ENCODE data around the gene SKP1.

SKP1 gene

GRCh38 chr5:134146651-134147518, 29.9 kb downstream of the SKP1 start:
- no peak for DNase-seq (ENCODE audit: low read depth)
- TF ChIP-seq CTCF (IDR thresholded peaks at IDR 0.05; ENCODE audit: low read depth, low read length, missing control alignments): no peak
- H3K4me3 ChIP-seq (ENCODE audit: low read depth, low read length): no peak overlapping the region
- in situ Hi-C loops (cut with HindIII; ENCODE audit: low sequenced_read_pairs): loop anchor here (5.0 kb wide), 2 partner anchors 75 to 100 kb away; no protein-coding TSS in a partner anchor

- H3K4me3 ChIP-seq (ENCODE audit: low read depth, low read length): no peak overlapping the region
- in situ Hi-C loops (cut with HindIII; ENCODE audit: low sequenced_read_pairs): loop anchor here (5.0 kb wide), 2 partner anchors 74 to 99 kb away; no protein-coding TSS in a partner anchor
- peak; percentile 35 for DNase-seq (ENCODE audit: low read depth)
- TF ChIP-seq CTCF (IDR thresholded peaks at IDR 0.05; ENCODE audit: low read depth, low read length, missing control alignments): peak; percentile 94
Observed at GRCh38 chr5:134145779-134146581, 30.8 kb downstream of the SKP1 start.

GRCh38 chr5:134145041-134145757, 31.6 kb downstream of the SKP1 start:
- DNase-seq (ENCODE audit: low read depth): no peak
- H3K4me3 ChIP-seq (ENCODE audit: low read depth, low read length): no peak overlapping the region
- in situ Hi-C loops (cut with HindIII; ENCODE audit: low sequenced_read_pairs): loop anchor here (5.0 kb wide), 2 partner anchors 73 to 98 kb away; no protein-coding TSS in a partner anchor
- TF ChIP-seq CTCF (IDR thresholded peaks at IDR 0.05; ENCODE audit: low read depth, low read length, missing control alignments): no peak

- in situ Hi-C loops (cut with HindIII; ENCODE audit: low sequenced_read_pairs): no loop called here
- TF ChIP-seq CTCF (IDR thresholded peaks at IDR 0.05; ENCODE audit: low read depth, low read length, missing control alignments): no peak
- no peak overlapping the region for H3K4me3 ChIP-seq (ENCODE audit: low read depth, low read length)
- no peak for DNase-seq (ENCODE audit: low read depth)
Observed at GRCh38 chr5:134143944-134144941, 32.5 kb downstream of the SKP1 start.

GRCh38 chr5:134143431-134143830, 33.3 kb downstream of the SKP1 start:
- in situ Hi-C loops (cut with HindIII; ENCODE audit: low sequenced_read_pairs): no loop called here
- TF ChIP-seq CTCF (IDR thresholded peaks at IDR 0.05; ENCODE audit: low read depth, low read length, missing control alignments): no peak
- no peak for DNase-seq (ENCODE audit: low read depth)
- H3K4me3 ChIP-seq (ENCODE audit: low read depth, low read length): no peak overlapping the region

Measured in astrocyte of the cerebellum (primary cell).